ENCODE data around the gene MYL6. TPM values are rescaled to one million over a fixed set of nuclear protein-coding genes. Genes with fewer than 3 reads are reported as not detected.

The MYL6 gene
- total and polyA plus RNA-seq, 9 of the 15 experiments (the other 6 are each of a cell fraction or from before 2014, with no cell fraction given), result 557 to 1,664 (median 958) TPM

DNA sequence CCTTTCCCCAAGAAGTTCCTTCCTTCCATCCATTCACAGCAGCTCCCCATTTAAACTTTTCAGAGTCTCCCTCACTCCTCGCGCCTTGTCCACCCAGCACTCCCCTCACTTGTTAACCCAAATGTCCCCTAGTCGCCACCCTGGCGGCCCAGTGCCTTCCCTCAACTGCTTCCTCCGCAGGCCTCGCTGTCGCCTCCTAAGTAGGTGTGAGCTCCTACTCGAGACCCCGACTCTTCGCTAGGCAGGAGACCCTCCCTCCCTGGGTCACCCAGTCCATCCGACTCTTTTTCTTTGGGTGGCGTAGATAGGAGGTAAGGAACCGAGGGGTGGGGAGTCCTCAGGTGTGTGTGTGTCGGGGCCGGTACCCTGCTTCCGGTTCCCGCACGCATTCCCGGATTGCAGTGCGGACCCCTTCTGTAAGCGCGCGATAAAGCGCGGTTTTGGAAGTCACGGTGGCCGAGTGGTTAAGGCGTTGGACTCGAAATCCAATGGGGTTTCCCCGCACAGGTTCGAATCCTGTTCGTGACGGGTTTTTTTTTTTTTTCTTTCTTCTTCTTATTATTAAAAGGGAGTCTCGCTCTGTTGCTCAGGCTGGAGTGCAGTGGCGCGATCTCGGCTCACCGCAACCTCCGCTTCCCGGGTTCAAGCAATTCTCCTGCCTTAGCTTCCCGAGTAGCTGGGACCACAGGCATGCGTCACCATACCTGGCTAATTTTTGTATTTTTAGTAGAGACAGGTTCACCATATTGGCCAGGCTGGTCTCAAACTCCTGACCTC, 31.9 kb downstream of the MYL6 start (continued):
- TF ChIP-seq NONO (IDR thresholded peaks at IDR 0.05; ENCODE audit: low read depth in 2 of 2, low read length in 1 of 2) (no peak), ZFP36 (IDR thresholded peaks at IDR 0.05; ENCODE audit: low read depth, low read length, partially characterized antibody) (peak; percentile 55), NELFE (IDR thresholded peaks at IDR 0.05; ENCODE audit: insufficient read depth, insufficient read length) (no peak), XRCC4 (IDR thresholded peaks at IDR 0.05; ENCODE audit: extremely low read depth, insufficient read depth, insufficient read length) (no peak), MEF2A (IDR thresholded peaks at IDR 0.05; ENCODE audit: control insufficient read depth, low read depth, low read length) (0 out of 2 replicates have a peak, but pooled peaks have one; percentile 7), ARHGAP35 (IDR thresholded peaks at IDR 0.05; ENCODE audit: partially characterized antibody) (no peak), ELF4 (CRISPR knock-in tag; IDR thresholded peaks at IDR 0.05) (no peak), MYC (IDR thresholded peaks at IDR 0.05; ENCODE audit: low read depth, low read length) (peak; percentile 72), MYC (CRISPR knock-in tag; IDR thresholded peaks at IDR 0.05; ENCODE audit: borderline replicate concordance, low read depth) (0 out of 2 replicates have a peak, but pooled peaks have one; percentile 39), TAF7 (tag; IDR thresholded peaks at IDR 0.05) (0 out of 2 replicates have a peak, but pooled peaks have one; percentile 42), ZNF551 (CRISPR knock-in tag; IDR thresholded peaks at IDR 0.05) (no peak), BRD4 (IDR thresholded peaks at IDR 0.05) (no peak), ZNF217 (CRISPR knock-in tag; IDR thresholded peaks at IDR 0.05) (no peak), ZBTB8A (IDR thresholded peaks at IDR 0.05; ENCODE audit: partially characterized antibody) (no peak), TGIF2 (CRISPR knock-in tag; IDR thresholded peaks at IDR 0.05) (no peak), ZBTB7A (IDR thresholded peaks at IDR 0.05; ENCODE audit: borderline replicate concordance, control insufficient read depth, low read depth, low read length) (peak; percentile 88), FOXK1 (CRISPR knock-in tag; IDR thresholded peaks at IDR 0.05; ENCODE audit: borderline replicate concordance) (no peak), ARNT (IDR thresholded peaks at IDR 0.05) (peak; percentile 82 to 83), ZFPM2 (CRISPR knock-in tag; IDR thresholded peaks at IDR 0.05) (no peak), HCFC1 (IDR thresholded peaks at IDR 0.05; ENCODE audit: low read depth, low read length) (peak; percentile 45; the same call in 1 of the 2 replicates), ZNF77 (CRISPR knock-in tag; IDR thresholded peaks at IDR 0.05) (no peak), ZNF23 (CRISPR knock-in tag; IDR thresholded peaks at IDR 0.05) (no peak), PHF8 (IDR thresholded peaks at IDR 0.05; ENCODE audit: borderline replicate concordance, low read length) (peak; percentile 56; the same call in 1 of the 2 replicates)
- TF ChIP-seq, protein P1, sequence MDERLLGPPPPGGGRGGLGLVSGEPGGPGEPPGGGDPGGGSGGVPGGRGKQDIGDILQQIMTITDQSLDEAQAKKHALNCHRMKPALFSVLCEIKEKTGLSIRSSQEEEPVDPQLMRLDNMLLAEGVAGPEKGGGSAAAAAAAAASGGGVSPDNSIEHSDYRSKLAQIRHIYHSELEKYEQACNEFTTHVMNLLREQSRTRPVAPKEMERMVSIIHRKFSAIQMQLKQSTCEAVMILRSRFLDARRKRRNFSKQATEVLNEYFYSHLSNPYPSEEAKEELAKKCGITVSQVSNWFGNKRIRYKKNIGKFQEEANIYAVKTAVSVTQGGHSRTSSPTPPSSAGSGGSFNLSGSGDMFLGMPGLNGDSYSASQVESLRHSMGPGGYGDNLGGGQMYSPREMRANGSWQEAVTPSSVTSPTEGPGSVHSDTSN (CRISPR knock-in tag; IDR thresholded peaks at IDR 0.05; ENCODE audit: low read depth), result no peak
- TF ChIP-seq, protein P1 (tag; conservative IDR thresholded peaks at IDR 0.05; ENCODE audit: low read depth), result no peak
- TF ChIP-seq, protein P2, sequence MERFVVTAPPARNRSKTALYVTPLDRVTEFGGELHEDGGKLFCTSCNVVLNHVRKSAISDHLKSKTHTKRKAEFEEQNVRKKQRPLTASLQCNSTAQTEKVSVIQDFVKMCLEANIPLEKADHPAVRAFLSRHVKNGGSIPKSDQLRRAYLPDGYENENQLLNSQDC (CRISPR knock-in tag; IDR thresholded peaks at IDR 0.05), result no peak

Measured in K562 (cell line).